H7 (cell line): ENCODE measurements around the gene LASP1NB.
A peak's percentile ranks its signal among the peaks of the same experiment; 100 is the strongest.
"Not testable (repeated sequence)": the region's sequence is repeated elsewhere in the genome, so short reads cannot be mapped to it uniquely, and the experiment has no call there.

Source experiments
- DNase-seq: peaks from one replicate; pipeline ENCODE4 v3.0.0; 2012
- H3K27me3 ChIP-seq: 2 replicates; pipeline ENCODE4 v1.6.0; 2011; ENCODE audit warnings: mild to moderate bottlenecking, low read length; ENCODE audit not compliant: control insufficient read depth, insufficient read depth
- H3K36me3 ChIP-seq: replicated peaks from 2 replicates; pipeline ENCODE4 v1.5.1; 2011; ENCODE audit warnings: low read length; ENCODE audit not compliant: control insufficient read depth, insufficient read depth
- H3K4me3 ChIP-seq: 2 replicates; pipeline ENCODE4 v1.5.1; 2011; ENCODE audit warnings: low read depth, mild to moderate bottlenecking, control low read depth, low read length, moderate library complexity; ENCODE audit not compliant: insufficient read depth

Gene LASP1NB

GRCh38 chr17:38918916-38919315 lies 6.5 kb upstream of the LASP1NB start:
- Histone ChIP-seq H3K4me3 (no peak overlapping the region), H3K36me3 (peaks cover 26% of the 10 kb centered on the region), H3K27me3 (no peaks in the 10 kb centered on the region)
- no peak for DNase-seq

GRCh38 chr17:38919316-38920078 lies 5.9 kb upstream of the LASP1NB start:
- peaks cover 21% of the 10 kb centered on the region for H3K36me3 ChIP-seq
- no peaks in the 10 kb centered on the region for H3K27me3 ChIP-seq
- DNase-seq: no peak
- H3K4me3 ChIP-seq: no peak overlapping the region

GRCh38 chr17:38920374-38921291 lies 4.8 kb upstream of the LASP1NB start:
- H3K4me3 ChIP-seq: no peak overlapping the region
- H3K27me3 ChIP-seq: no peaks in the 10 kb centered on the region
- no peak for DNase-seq
- peaks cover 12% of the 10 kb centered on the region for H3K36me3 ChIP-seq

- H3K36me3 ChIP-seq: peaks cover 10% of the 10 kb centered on the region
- no peaks in the 10 kb centered on the region for H3K27me3 ChIP-seq
- no peak for DNase-seq
- H3K4me3 ChIP-seq: no peak overlapping the region
Observed at GRCh38 chr17:38921756-38922411, 3.5 kb upstream of the LASP1NB start.

GRCh38 chr17:38922538-38923297 lies 2.7 kb upstream of the LASP1NB start:
- H3K27me3 ChIP-seq: no peaks in the 10 kb centered on the region
- peaks cover 10% of the 10 kb centered on the region for H3K36me3 ChIP-seq
- H3K4me3 ChIP-seq: no peak overlapping the region
- DNase-seq: peak; percentile 75

- no peak for DNase-seq
- H3K4me3 ChIP-seq: no peak overlapping the region
- H3K36me3 ChIP-seq: no peaks in the 10 kb centered on the region
- no peaks in the 10 kb centered on the region for H3K27me3 ChIP-seq
Observed at GRCh38 chr17:38926293-38927070, 1.1 kb downstream of the LASP1NB start.

- not testable (repeated sequence) for H3K36me3 ChIP-seq, DNase-seq, H3K27me3 ChIP-seq, H3K4me3 ChIP-seq
Observed at GRCh38 chr17:38930782-38931181, 5.4 kb downstream of the LASP1NB start.

- H3K27me3 ChIP-seq, H3K36me3 ChIP-seq, H3K4me3 ChIP-seq, DNase-seq: not testable (repeated sequence)
Observed at GRCh38 chr17:38933962-38934361, 8.5 kb downstream of the LASP1NB start.

- no peaks in the 10 kb centered on the region for H3K36me3 ChIP-seq
- no peak overlapping the region for H3K4me3 ChIP-seq
- no peak for DNase-seq
- no peaks in the 10 kb centered on the region for H3K27me3 ChIP-seq
Observed at GRCh38 chr17:38939987-38940386, 14.6 kb downstream of the LASP1NB start.

GRCh38 chr17:38940404-38940803 lies 15.0 kb downstream of the LASP1NB start:
- Histone ChIP-seq H3K27me3 (no peaks in the 10 kb centered on the region), H3K4me3 (no peak overlapping the region), H3K36me3 (no peaks in the 10 kb centered on the region)
- no peak for DNase-seq

GRCh38 chr17:38942696-38943334 lies 17.4 kb downstream of the LASP1NB start:
- Histone ChIP-seq H3K4me3 (no peak overlapping the region), H3K27me3 (no peaks in the 10 kb centered on the region), H3K36me3 (no peaks in the 10 kb centered on the region)
- DNase-seq: no peak

- no peaks in the 10 kb centered on the region for H3K36me3 ChIP-seq
- no peak for DNase-seq
- no peaks in the 10 kb centered on the region for H3K27me3 ChIP-seq
- H3K4me3 ChIP-seq: no peak overlapping the region
Observed at GRCh38 chr17:38943607-38944006, 18.2 kb downstream of the LASP1NB start.

- Histone ChIP-seq H3K27me3 (no peaks in the 10 kb centered on the region), H3K36me3 (no peaks in the 10 kb centered on the region), H3K4me3 (no peak overlapping the region)
- no peak for DNase-seq
Observed at GRCh38 chr17:38947189-38947588, 21.8 kb downstream of the LASP1NB start.
